ENCODE results near the gene ZNF33B. TPM values are rescaled to one million over a fixed set of nuclear protein-coding genes. Genes with fewer than 3 reads are reported as not detected.

Gene ZNF33B
- total and polyA plus RNA-seq, 2 experiments from 2014 or later = 10.6 to 12.3 TPM

- DNase-seq (ENCODE audit: low read depth in 1 of 2, low spot score in 1 of 2) = peak in 1 of 2 donors; percentile 41
- Histone ChIP-seq H3K36me3 (no peaks in the 10 kb centered on the region), H3K27ac (no peak overlapping the region), H3K4me3 (no peak overlapping the region), H3K9me3 (ENCODE audit: low read depth) (no peaks in the 10 kb centered on the region), H3K27me3 (no peaks in the 10 kb centered on the region), H3K4me1 (ENCODE audit: low read depth) (no peaks in the 10 kb centered on the region)
- TF ChIP-seq, protein P1, sequence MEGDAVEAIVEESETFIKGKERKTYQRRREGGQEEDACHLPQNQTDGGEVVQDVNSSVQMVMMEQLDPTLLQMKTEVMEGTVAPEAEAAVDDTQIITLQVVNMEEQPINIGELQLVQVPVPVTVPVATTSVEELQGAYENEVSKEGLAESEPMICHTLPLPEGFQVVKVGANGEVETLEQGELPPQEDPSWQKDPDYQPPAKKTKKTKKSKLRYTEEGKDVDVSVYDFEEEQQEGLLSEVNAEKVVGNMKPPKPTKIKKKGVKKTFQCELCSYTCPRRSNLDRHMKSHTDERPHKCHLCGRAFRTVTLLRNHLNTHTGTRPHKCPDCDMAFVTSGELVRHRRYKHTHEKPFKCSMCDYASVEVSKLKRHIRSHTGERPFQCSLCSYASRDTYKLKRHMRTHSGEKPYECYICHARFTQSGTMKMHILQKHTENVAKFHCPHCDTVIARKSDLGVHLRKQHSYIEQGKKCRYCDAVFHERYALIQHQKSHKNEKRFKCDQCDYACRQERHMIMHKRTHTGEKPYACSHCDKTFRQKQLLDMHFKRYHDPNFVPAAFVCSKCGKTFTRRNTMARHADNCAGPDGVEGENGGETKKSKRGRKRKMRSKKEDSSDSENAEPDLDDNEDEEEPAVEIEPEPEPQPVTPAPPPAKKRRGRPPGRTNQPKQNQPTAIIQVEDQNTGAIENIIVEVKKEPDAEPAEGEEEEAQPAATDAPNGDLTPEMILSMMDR (IDR thresholded peaks at IDR 0.05; ENCODE audit: low read depth, low read length) = no peak
Measured at GRCh38 chr10:42645103-42645502, 6.7 kb upstream of the ZNF33B start.

DNA sequence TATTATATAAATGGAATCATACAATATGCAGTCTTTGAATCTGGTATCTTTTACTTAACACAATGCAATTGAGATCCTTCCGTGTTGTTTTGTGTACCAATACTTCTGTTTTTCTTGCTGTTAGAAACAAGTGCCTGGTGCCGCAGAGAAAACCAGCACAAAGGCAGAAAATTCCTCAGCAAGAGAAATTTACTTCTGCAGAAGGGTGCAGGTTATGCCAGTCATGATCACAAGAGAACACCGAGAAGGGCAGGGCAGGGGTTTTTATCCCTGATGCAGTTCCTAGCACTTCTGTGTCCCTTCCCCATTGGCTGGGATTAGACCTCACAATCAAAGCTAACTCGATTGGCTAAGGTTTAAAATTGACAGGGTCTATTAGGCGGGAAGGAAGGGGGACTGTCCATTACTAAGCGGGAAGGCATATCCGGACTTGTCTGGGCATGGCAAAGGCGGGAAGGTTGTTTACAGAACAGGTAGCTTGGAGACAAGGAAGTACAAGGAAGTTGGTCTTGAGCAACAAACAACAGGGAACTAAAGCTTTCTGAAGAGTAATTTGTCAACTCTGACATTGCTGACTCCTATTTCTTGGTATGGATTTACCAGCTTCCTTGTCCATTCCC lies 2.4 kb upstream of the ZNF33B start:
- H3K27me3 ChIP-seq = no peaks in the 10 kb centered on the region
- no peaks in the 10 kb centered on the region for H3K4me1 ChIP-seq (ENCODE audit: low read depth)
- DNase-seq (ENCODE audit: low read depth in 1 of 2, low spot score in 1 of 2) = no peak
- no peak overlapping the region for H3K4me3 ChIP-seq
- no peak overlapping the region for H3K27ac ChIP-seq
- H3K9me3 ChIP-seq (ENCODE audit: low read depth) = no peaks in the 10 kb centered on the region
- TF ChIP-seq, protein P1 (IDR thresholded peaks at IDR 0.05; ENCODE audit: low read depth, low read length) = no peak
- H3K36me3 ChIP-seq = no peaks in the 10 kb centered on the region

GRCh38 chr10:42638821-42639270 lies 476 bp upstream of the ZNF33B start:
- no peaks in the 10 kb centered on the region for H3K4me1 ChIP-seq (ENCODE audit: low read depth)
- H3K9me3 ChIP-seq (ENCODE audit: low read depth) = no peaks in the 10 kb centered on the region
- H3K36me3 ChIP-seq = no peaks in the 10 kb centered on the region
- peak overlapping the region; percentile 80 for H3K4me3 ChIP-seq
- TF ChIP-seq, protein P1 (IDR thresholded peaks at IDR 0.05; ENCODE audit: low read depth, low read length) = no peak
- DNase-seq (ENCODE audit: low read depth in 1 of 2, low spot score in 1 of 2) = no peak
- peak overlapping the region; percentile 96 for H3K27ac ChIP-seq
- no peaks in the 10 kb centered on the region for H3K27me3 ChIP-seq

DNA sequence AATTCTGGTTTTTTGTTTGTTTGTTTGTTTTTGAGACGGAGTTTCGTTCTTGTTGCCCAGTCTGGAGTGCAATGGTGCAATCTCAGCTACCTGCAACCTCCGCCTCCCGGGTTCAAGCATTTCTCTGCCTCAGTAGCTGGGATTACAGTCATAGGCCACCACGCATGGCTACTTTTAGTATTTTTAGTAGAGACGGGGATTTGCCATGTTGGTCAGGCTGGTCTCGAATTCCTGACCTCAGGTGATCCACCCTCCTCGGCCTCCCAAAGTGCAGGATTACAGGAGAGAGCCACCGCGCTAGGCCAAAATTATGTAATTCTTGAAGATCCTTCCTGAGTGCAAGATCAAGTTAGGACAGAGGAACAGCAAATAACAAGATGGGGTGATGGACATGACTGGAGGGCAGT lies 719 bp downstream of the ZNF33B start:
- H3K27ac ChIP-seq = peak overlapping the region; percentile 96
- H3K9me3 ChIP-seq (ENCODE audit: low read depth) = no peaks in the 10 kb centered on the region
- TF ChIP-seq, protein P1 (IDR thresholded peaks at IDR 0.05; ENCODE audit: low read depth, low read length) = no peak

DNA sequence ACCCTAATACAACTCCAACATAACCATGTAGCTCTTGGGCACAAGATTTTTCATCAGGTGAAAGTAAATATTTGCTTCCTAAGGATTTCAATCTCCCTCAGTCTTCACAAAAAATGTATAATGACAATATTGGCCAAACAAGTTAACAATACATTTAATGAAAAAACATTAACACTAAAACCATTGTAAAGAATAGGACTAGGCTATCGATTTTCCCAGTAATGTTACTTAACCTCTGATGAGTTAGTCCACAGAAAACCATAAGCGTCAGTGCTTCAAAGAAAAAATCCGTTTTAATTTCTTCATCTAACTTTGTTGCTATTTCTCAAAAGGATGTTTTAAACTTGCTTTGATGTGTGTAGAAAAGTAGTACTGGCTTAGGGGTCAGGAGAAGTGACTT lies 1.2 kb downstream of the ZNF33B start:
- TF ChIP-seq, protein P1 (IDR thresholded peaks at IDR 0.05; ENCODE audit: low read depth, low read length) = no peak

More for the DNA sequence above, 719 bp downstream of the ZNF33B start:
- Histone ChIP-seq H3K4me1 (ENCODE audit: low read depth) (no peaks in the 10 kb centered on the region), H3K36me3 (peaks cover 3% of the 10 kb centered on the region), H3K4me3 (peak overlapping the region; percentile 80), H3K27me3 (no peaks in the 10 kb centered on the region)
- no peak for DNase-seq (ENCODE audit: low read depth in 1 of 2, low spot score in 1 of 2)

More for the DNA sequence above, 1.2 kb downstream of the ZNF33B start:
- peak overlapping the region; percentile 80 for H3K4me3 ChIP-seq
- no peaks in the 10 kb centered on the region for H3K27me3 ChIP-seq
- H3K9me3 ChIP-seq (ENCODE audit: low read depth) = no peaks in the 10 kb centered on the region
- H3K27ac ChIP-seq = no peak overlapping the region
- H3K36me3 ChIP-seq = peaks cover 4% of the 10 kb centered on the region
- no peak for DNase-seq (ENCODE audit: low read depth in 1 of 2, low spot score in 1 of 2)
- no peaks in the 10 kb centered on the region for H3K4me1 ChIP-seq (ENCODE audit: low read depth)

Measured in cardiac muscle cell (in vitro differentiated cells and primary cell).